HG03103 (cell line): ENCODE data around the gene CAMSAP1.
"Not testable (repeated sequence)": the region's sequence is repeated elsewhere in the genome, so short reads cannot be mapped to it uniquely, and the experiment has no call there.

ENCODE experiments used
- ATAC-seq: cut with Tn5 transposase; IDR thresholded peaks from one replicate; pipeline ENCODE4 v1.9.1; 2021; ENCODE audit warnings: low read depth; ENCODE audit not compliant: unreplicated experiment

CAMSAP1 gene

DNA sequence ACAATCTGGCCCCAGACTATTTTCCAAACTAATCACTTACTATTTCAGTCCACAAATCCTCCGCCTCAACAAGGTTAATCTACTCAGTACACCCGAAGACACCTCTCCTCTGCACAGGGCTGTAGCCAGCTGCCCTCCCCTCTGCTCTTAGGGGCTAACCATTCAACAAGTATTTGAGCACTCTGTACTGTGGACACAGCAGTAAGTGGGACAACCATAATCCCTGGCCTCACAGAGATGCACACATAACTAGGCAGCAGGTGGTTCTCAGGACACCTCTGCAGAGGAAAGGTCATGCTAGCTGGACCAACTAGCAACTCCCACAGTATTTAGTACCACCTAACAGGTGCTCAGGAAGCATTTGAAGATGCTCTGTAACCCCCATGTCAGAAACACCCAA, 5.5 kb downstream of the CAMSAP1 start:
- no peak for ATAC-seq

DNA sequence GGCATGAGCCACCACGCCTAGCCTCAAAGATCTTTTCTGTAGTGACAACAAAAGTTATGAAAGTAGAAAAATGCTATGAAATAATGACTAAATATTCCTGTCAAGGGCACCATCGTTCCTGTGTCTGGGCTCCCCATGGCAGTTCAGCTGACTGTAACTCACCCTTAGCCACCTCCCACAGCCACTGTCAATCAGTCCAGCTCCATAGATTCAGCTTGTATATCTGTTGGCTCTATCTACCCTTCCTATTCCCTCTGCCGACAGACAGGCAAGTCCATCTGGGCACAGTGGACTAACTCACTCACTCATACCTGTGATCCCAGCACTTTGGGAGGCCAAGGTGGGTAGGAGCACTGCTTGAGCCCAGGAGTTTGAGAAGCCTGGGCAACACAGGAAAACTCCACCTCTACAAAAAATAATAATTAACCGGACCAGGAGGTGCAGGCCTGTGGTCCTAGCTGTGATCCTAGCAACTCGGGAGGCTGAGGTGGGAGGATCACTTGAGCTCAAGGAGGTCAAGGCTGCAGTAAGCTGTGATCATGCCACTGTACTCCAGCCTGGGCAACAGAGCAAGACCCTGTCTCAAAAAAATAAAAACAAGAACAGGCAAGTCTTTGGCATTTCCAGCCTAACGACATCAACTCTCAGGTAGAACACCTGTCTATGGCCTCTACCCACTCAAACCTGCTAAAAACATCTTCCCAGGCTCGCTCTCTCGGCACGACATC, 6.2 kb downstream of the CAMSAP1 start:
- no peak for ATAC-seq

DNA sequence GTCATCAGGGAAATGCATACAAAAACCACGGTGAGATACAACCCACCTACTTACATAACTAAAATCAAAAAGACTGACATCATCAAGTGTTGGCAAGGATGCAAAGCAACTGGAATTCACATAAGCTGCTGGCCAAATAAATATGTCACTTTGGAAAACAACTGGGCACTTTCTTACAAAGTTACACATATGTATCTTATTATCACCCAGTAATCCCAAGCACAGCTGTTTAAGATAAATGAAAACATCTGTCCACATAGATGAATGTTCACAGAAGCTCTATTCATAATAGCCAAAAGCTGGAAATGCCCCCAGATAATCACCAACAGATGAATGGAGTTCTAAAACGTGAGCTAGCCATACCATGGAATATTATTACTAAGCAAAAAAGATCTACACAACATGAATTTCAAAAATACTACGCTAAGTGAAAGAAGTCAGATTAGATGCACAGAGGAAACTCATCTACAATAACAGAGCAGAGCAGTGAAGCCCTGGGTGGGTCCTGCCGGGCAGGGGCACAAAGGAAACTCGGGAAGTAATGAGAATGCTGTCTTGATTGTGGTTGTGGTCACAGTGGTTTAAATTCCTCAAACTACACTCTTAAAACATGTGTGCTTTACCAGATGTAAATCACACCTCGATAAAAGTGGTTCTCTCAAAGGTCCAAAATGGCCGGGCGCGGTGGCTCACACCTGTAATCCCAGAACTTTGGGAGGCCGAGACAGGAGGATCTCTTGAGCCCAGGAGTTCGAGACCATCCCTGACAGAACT, 8.5 kb downstream of the CAMSAP1 start:
- ATAC-seq = no peak

DNA sequence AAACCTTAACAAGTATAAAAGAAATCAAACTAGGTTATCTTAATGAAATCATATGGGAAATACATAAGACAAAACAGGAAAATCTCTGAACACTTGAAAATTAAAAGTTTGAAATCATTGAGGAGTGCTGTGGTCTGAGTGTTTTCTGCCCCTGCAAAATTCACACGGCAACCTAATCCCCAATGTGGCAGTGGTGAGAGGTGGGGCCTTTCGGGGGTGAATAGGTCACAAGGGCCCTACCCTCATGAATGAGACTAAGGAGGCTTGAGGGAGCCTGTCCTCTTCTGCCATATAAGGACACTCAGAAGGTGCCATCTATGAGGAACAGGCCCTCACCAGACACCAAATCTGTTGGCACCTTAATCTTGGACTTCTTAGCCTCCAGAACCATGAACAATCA, 10.7 kb downstream of the CAMSAP1 start:
- ATAC-seq = no peak

DNA sequence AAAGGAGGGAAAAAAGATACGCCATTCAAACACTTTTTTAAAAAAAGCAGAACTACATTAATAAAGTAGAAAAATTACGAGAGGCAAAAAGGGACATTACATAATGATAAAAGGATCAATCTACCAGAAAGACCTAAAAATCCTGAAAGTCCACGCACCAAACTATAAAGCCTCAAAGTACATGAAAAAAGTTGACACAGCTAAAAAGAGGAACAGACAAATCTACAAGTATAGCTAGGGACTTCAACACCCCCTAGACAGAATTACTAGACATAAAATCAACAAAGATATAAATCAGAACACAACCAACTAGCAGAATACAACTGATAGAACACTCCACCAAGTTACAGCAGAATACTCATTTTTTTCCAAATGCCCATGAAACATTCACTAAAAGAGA, 11.1 kb downstream of the CAMSAP1 start:
- ATAC-seq = no peak

DNA sequence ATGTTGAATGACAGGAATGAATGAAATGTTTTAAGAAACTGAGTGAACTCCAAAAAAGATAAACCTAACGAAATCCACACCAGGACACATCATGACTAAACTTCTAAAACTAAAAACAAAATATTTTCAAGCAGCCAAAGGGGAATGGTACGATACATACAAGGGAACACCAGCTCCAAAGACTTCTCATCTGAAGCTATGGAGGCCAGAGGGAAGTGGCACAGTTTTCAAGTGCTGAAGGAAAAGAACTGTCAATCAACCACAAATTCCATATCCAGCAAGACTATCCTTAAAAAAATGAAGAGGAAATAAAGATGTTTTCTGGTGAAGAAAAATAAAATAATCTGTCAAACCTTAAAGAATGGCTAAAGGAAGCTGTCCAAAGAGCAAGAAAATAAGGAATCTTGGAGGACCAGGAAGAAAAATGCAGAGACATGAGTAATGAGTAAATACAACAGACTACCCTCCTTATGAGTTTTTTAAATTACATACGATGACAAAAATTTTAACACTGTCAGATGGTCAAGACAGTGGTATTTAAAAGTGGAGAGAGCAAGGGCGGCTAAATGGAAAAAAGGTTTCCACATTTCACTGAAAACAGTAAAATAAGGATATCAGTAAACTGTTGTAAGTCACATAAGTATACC, 12.0 kb downstream of the CAMSAP1 start:
- ATAC-seq = no peak

DNA sequence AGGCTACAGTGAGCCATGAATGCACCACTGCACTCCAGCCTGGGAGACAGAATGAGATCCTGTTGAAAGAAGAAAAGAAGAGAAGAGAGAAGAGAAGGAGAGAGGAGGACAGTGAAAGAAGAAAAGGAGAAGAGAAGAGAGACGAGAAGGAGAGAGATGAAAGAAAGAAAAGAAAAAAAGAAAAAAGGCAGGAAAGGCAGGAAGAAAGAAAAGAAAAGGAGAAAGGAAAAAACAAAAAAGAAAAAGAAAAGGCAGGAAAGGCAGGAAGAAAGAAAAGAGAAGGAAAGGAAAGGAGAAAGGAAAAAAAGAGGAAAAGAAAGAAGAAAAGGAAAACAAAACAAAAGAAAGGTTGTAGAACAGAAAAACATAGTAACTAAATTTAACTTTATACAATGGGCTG, 14.2 kb downstream of the CAMSAP1 start:
- no peak for ATAC-seq

DNA sequence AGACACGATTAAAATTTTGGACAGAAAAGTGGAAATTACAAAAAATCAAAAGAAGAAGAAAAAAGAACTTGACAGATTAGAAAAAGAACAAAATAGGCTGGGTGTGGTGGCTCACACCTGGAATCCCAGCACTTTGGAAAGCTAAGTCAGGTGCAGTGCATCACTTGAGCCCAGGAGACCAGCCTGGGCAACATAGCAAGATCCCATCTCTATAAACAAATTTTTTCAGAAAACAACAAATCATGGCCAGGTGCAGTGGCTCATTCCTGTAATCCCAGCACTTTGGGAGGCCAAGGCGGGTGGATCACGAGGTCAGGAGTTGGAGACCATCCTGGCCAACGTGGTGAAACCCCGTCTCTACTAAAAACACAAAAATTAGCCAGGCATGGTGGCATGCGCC, 15.0 kb downstream of the CAMSAP1 start:
- ATAC-seq = not testable (repeated sequence)

DNA sequence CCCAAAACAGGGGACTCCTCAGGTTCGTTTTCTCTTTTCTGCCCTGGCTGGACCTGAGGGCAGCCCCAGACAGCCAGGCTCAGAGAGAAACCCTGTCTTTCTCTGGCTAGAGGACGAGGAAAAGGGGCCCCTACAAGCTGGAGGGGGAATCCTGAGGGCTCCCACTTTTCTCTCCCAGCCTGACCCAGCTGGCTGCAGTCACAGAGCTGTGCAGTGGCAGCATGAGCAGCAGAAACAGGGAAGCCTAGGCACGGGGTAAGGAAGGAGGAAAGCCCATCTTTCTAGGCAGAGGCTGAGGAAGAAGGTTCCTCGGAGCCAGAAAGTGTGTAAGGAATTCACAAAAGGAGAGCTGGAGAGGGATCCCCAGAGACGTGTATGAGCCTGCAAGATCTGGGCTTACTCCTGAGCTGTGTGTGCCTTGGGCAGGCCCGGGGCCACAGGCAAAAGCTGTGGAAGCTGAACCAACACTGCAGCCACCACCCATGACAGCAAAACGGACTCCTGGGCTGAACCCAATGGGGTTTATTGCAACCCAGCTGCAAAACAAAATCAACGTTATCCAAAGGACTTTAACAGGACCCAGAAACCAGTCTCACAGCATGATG, 16.2 kb downstream of the CAMSAP1 start:
- ATAC-seq = no peak

DNA sequence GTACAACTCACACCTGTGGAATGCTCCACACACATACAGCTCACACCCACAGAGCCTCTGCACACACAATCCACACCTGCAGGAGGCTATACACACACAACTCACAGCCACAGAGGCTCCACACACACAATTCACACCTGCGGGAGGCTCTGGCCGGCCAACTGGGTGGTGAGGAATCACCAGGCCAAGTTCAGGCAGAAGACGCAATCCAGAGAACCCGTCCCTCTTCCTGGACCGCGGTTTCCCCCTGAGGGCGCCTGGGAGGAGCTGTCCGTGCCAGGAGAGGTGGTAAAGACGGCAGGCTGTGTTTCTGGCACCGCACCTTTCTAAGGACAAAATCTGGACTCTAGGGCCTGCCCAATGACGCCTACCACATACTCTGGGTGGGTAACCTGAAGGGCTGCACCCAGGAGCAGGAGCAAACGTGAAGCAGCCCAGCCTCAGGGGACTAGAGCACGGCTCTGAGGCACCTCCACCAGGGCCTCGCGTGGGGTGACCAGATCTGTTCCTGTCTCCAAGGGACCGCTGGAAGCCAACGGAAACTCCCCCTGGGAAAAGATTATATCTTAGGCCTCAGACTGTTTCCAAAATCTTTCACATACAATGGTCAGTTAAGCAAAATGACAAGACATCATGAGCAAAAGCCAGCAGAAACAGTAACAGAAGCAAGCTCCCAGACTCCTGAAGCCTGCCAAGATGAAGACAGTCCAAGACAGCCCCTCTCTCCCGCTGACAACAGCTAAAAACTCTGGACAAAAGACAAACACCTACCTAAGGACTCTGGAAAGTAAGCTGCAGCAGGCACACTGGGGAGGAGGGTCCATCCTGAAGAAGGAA, 16.9 kb downstream of the CAMSAP1 start:
- ATAC-seq = no peak

DNA sequence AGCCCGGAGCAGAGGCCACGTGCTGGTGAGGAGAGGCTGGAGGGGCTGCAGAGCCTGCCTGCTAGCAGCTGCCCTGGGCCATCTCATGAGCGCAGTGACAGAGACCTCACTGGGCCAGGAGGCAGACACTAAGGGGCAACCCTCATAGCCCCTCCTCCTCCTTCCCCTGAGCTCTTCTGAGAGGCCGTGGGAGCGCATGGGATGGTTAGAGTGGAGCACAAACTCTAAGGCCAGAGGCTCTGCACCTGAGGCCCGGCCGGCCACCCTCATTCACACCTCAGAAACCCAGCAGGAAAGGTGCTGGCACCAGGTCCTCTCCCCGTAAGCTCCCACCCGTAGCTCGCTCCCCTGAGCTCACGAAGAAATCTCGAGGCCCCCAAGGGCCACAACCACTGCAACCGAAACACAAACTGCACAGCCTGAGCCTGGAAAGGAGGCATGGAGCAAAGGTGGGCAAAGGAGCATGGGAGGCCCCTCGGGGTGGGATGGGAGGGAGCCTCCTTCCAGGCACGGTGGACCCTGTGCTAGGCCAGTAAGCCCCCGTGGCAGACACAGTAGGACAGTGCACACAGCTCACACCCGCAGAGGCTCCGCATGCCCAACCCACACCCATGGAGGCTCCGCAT, 17.7 kb downstream of the CAMSAP1 start:
- no peak for ATAC-seq

DNA sequence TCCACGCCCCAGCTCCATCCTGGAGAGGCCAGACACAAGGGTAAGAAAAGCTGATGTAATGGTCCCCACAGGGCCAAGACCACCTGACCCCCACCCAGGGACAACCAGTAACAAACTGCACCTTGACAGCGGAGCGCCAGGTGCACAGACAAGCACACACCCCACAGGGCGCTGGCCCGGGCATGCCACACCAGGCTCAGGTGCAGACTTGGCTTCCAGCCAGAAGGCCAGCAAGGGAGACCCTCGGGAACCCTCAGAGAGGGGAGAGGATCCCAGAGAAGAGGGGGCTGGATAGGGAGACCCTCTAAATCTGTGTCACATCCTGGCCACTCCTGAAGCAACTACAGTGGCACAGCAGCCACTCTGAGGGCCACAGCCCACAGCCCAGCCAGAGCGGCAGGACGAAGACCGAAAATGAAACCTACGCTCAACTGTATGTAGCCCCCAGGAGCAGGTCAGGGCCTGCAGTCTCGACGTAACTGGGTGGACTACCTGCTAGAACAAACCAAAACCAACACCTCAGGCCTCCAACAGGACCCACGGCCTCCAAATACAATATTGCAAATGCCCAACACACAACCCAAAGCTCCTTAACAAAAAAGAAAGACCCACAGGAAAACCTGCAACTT, 18.5 kb downstream of the CAMSAP1 start:
- no peak for ATAC-seq

DNA sequence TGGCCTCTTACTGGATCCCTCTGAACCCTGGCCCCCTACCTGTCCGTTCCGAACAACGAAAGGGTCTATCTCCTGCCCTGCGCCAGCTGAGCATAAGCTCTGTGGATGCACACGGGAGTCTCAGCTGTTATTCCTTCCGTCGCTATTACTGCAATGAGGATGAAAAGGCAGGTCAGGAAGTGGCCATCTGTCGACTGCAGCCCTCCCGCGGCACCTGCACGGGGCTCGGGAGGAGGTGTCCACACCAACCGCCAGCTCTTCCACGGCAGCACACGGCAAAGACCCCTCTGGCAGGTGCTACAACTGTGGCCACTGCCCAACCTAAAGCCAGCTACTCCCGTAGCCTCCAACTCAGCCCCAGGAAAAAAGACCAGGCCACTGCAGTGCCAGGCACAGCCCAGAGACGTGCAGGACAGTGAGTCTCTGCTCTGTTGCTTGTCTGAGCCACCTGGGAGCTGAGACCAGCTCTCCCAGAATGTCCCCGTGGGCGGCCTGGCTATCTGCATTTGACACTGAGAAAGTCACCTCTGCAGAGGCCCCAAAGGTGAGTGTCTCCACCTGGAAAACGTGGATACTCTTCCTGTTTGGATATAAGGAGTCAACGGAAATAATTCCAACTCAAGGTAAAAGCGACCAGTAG, 19.1 kb downstream of the CAMSAP1 start:
- no peak for ATAC-seq

DNA sequence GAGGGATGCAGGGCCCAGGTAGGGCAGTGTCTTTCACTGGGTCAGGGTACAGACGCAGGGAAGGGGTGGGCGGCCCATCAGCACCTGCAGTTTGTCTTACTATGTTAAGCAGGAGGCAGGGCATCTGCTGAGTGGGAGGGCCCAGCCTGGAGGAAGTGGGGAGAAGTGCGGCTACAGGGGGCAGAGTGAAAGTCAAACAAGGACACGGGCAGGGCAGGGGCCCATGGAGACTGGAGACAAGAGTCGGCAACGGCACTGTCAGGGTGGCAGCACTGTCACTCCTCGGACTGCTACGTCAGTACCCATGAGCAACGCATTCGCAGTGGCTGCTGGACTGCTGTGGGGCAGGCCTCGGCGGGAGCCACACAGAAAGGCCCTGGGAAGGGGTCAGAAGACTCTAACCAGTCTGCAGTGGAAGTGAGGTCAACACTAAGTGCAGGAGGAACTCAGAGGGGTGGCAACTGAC, 19.7 kb downstream of the CAMSAP1 start:
- ATAC-seq = no peak

DNA sequence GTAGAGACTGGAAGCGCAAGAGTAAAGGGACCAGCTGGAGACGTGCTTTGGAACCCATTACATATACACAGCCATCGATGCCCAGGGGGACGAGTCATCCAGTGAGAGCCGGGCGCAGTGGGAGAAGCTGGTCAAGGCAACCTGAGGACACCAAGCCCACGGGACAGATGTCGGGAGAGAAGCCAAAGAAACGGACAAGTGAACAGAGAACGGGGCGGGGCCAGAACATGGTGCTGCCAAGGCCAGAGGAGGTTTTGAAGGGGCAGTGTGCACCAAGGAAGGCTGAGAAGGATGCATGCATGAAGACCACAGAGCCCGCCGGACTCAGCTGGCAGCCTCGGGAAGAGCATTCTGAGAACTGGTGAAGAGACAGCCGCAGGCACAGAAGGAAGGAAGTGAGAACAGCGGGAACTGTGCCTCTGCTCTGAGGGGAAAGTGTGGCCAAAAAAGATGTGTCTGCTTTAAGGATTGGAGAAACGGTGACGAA, 20.3 kb downstream of the CAMSAP1 start:
- no peak for ATAC-seq

DNA sequence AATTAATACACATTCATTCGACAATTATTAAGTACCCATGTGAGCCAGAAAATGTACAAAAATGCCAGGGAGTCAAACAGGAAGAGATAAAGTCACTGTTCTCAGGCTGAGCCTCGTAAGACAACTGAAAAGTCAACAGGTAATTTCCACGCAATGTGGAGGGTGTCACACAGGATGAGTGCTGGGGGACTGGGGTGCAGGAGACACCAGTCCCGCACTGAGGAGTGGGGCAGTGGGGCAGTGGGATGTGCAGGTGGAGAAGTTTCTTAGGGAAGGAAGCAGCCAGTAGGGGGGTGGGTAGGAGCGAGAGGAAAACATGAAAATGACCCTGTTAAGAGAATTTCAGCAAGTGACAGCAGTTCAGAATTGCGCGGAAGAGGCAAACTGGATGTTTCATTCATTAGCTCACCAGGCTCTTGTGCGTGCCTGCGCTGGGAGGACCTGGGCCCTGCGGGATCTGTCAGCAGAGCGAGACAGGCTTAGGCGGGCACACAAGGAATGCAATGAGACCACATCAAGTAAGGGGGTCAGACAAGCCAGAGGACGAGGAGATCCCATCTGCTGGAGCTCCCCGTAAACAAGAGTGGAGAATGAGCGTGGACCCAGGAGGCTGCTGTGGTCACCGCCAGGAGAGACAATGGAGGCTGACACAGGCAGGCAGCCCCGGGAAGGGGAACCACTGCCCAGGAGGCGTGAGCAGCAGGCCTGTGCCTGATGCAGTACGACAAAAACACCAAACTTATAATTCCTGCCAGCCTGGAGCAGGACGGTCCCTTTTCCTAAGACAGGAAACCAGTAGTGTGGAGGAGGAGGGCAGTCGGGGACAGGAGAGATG, 21.0 kb downstream of the CAMSAP1 start:
- no peak for ATAC-seq

DNA sequence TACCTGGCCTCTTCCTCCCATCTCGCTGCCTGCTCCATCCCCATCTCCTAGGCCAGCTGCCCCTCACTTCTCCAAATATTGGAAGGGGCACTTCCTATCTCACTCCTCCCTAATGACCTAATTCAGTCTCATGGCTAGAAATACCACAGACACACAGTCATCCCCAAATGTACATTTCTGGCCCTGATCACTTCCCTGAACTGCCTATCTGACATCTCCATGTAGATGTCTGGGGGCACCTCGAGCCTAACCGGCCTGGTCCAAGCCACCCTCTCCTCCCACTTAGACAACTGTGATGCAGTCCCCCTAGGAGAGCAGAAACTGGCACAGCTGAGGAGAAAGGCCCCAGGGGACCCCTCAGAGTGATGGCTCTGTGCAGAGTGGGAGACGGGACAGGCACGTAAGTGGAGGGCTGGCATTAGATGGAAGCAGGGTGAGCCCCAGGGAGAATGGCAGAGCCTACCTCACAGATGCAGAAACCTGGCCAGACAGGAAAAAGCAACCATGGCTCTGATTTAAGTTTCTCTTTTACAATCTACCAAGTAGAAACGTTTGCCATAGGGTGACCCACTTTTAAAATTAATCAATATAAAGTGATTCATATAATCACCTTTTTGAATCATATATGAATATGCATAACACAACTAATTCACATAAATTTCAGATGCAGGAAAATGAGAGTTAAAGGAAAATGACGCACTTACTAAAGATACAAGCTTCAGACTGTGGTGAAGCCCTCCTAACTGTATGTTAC, 22.1 kb downstream of the CAMSAP1 start:
- ATAC-seq = no peak
